Glutamatergic neuron (in vitro differentiated cells): ENCODE data around the gene ZNF281. TPM values are rescaled to one million over a fixed set of nuclear protein-coding genes. Genes with fewer than 3 reads are reported as not detected.
"Not testable (repeated sequence)": the region's sequence is repeated elsewhere in the genome, so short reads cannot be mapped to it uniquely, and the experiment has no call there.

Source experiments
- DNase-seq: peaks from one replicate; pipeline ENCODE4 v3.0.0; 2022
- H3K27ac Mint-ChIP-seq: one replicate; pipeline ENCODE4 v1.8.0; 2020; ENCODE audit warnings: mild to moderate bottlenecking, mixed read lengths, inconsistent platforms; ENCODE audit not compliant: unreplicated experiment
- H3K27me3 Mint-ChIP-seq: one replicate; pipeline ENCODE4 v1.8.0; 2020; ENCODE audit warnings: mild to moderate bottlenecking, moderate library complexity, mixed read lengths, inconsistent platforms; ENCODE audit not compliant: unreplicated experiment
- H3K36me3 Mint-ChIP-seq: one replicate; pipeline ENCODE4 v1.8.0; 2020; ENCODE audit warnings: mild to moderate bottlenecking, mixed read lengths, inconsistent platforms; ENCODE audit not compliant: unreplicated experiment
- H3K4me1 Mint-ChIP-seq: one replicate; pipeline ENCODE4 v1.8.0; 2020; ENCODE audit warnings: mild to moderate bottlenecking, low read depth, mixed read lengths, inconsistent platforms; ENCODE audit not compliant: unreplicated experiment
- H3K4me3 Mint-ChIP-seq: one replicate; pipeline ENCODE4 v1.8.0; 2020; ENCODE audit warnings: mild to moderate bottlenecking, mixed read lengths, inconsistent platforms; ENCODE audit not compliant: unreplicated experiment
- H3K9me3 Mint-ChIP-seq: one replicate; pipeline ENCODE4 v1.8.0; 2020; ENCODE audit warnings: mild to moderate bottlenecking, moderate library complexity, mixed read lengths, inconsistent platforms; ENCODE audit not compliant: unreplicated experiment
- total RNA-seq: library from RNA; stranded (reverse); fragmentation: NEBNext Ultra II Directional; extraction: Animal tissue kit (Norgen Biotek cat#: 25700); gene quantifications from one replicate; pipeline ENCODE4 v1.2.1, GENCODE V29; 2021; ENCODE audit not compliant: unreplicated experiment
- TF ChIP-seq, protein P1 (sequence below): fragments of 200-600 bp; sonication (generic); IDR thresholded peaks from one replicate; pipeline ENCODE4 v1.5.0; 2021; ENCODE audit not compliant: partially characterized antibody, unreplicated experiment

Gene ZNF281
- total RNA-seq, 1 donor from 2014 or later, result 32.2 TPM

DNA sequence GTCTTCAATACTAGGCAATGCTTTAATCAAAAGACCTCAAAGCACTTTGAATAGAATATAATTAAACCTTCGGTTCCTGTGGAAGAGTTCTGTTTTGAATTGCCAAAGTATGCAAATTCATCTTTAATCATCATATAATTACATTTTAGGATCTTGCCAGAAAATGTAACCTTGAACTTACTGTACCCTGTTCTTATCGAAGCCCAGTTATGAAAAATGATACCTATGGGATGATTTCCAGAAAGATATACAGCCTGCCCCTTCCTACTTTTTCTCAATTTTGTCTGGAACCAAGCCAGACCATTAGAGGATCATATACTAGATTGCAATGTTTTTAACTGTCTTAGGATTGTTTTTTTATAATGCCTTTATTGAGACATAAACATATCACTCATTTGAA, 34.0 kb upstream of the ZNF281 start:
- Mint-ChIP-seq H3K4me1 (no peaks in the 10 kb centered on the region), H3K27me3 (no peaks in the 10 kb centered on the region), H3K36me3 (no peaks in the 10 kb centered on the region), H3K27ac (no peak overlapping the region), H3K4me3 (no peak overlapping the region), H3K9me3 (no peaks in the 10 kb centered on the region)
- no peak for DNase-seq
- TF ChIP-seq, protein P1, sequence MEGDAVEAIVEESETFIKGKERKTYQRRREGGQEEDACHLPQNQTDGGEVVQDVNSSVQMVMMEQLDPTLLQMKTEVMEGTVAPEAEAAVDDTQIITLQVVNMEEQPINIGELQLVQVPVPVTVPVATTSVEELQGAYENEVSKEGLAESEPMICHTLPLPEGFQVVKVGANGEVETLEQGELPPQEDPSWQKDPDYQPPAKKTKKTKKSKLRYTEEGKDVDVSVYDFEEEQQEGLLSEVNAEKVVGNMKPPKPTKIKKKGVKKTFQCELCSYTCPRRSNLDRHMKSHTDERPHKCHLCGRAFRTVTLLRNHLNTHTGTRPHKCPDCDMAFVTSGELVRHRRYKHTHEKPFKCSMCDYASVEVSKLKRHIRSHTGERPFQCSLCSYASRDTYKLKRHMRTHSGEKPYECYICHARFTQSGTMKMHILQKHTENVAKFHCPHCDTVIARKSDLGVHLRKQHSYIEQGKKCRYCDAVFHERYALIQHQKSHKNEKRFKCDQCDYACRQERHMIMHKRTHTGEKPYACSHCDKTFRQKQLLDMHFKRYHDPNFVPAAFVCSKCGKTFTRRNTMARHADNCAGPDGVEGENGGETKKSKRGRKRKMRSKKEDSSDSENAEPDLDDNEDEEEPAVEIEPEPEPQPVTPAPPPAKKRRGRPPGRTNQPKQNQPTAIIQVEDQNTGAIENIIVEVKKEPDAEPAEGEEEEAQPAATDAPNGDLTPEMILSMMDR, result no peak

GRCh38 chr1:200442537-200443156, 32.8 kb upstream of the ZNF281 start:
- no peak for DNase-seq
- TF ChIP-seq, protein P1, result no peak
- H3K27ac Mint-ChIP-seq, result no peak overlapping the region
- H3K36me3 Mint-ChIP-seq, result no peaks in the 10 kb centered on the region
- no peaks in the 10 kb centered on the region for H3K4me1 Mint-ChIP-seq
- no peaks in the 10 kb centered on the region for H3K9me3 Mint-ChIP-seq
- H3K4me3 Mint-ChIP-seq, result no peak overlapping the region
- no peaks in the 10 kb centered on the region for H3K27me3 Mint-ChIP-seq

GRCh38 chr1:200442023-200442422, 32.2 kb upstream of the ZNF281 start:
- no peaks in the 10 kb centered on the region for H3K36me3 Mint-ChIP-seq
- H3K4me1 Mint-ChIP-seq, result no peaks in the 10 kb centered on the region
- no peaks in the 10 kb centered on the region for H3K27me3 Mint-ChIP-seq
- H3K4me3 Mint-ChIP-seq, result no peak overlapping the region
- no peaks in the 10 kb centered on the region for H3K9me3 Mint-ChIP-seq
- TF ChIP-seq, protein P1, result no peak
- DNase-seq, result no peak
- no peak overlapping the region for H3K27ac Mint-ChIP-seq

- H3K27ac Mint-ChIP-seq, result no peak overlapping the region
- H3K36me3 Mint-ChIP-seq, result no peaks in the 10 kb centered on the region
- H3K4me3 Mint-ChIP-seq, result no peak overlapping the region
- H3K9me3 Mint-ChIP-seq, result no peaks in the 10 kb centered on the region
- H3K4me1 Mint-ChIP-seq, result no peaks in the 10 kb centered on the region
- no peaks in the 10 kb centered on the region for H3K27me3 Mint-ChIP-seq
- TF ChIP-seq, protein P1, result no peak
- no peak for DNase-seq
Measured at GRCh38 chr1:200438911-200439310, 29.1 kb upstream of the ZNF281 start.

GRCh38 chr1:200438413-200438812, 28.6 kb upstream of the ZNF281 start:
- not testable (repeated sequence) for H3K9me3 Mint-ChIP-seq, H3K4me1 Mint-ChIP-seq, H3K4me3 Mint-ChIP-seq, H3K27me3 Mint-ChIP-seq, DNase-seq, H3K27ac Mint-ChIP-seq, H3K36me3 Mint-ChIP-seq
